Osteoblast (primary cell): Measurements from ENCODE around the gene TLCD1. TPM values are rescaled to one million over a fixed set of nuclear protein-coding genes. Genes with fewer than 3 reads are reported as not detected.
"Not testable (repeated sequence)": the region's sequence is repeated elsewhere in the genome, so short reads cannot be mapped to it uniquely, and the experiment has no call there.

Experiments used
- DNase-seq: peaks from one replicate; pipeline ENCODE4 v3.0.0; 2011; ENCODE audit warnings: low spot score, mixed read lengths; ENCODE audit not compliant: insufficient read length; ENCODE audit errors: missing footprints
- H2AFZ ChIP-seq: 2 replicates; pipeline ENCODE4 v1.6.0; 2011; ENCODE audit warnings: mild to moderate bottlenecking, low read length
- H3K27ac ChIP-seq: 2 replicates; pipeline ENCODE4 v1.5.1; 2011; ENCODE audit warnings: mild to moderate bottlenecking, low read depth, low read length, moderate library complexity
- H3K27me3 ChIP-seq: 2 replicates; pipeline ENCODE4 v1.6.0; 2012; ENCODE audit warnings: mild to moderate bottlenecking, control low read depth, inconsistent platforms, low read length, moderate library complexity; ENCODE audit not compliant: insufficient read depth
- H3K36me3 ChIP-seq: 2 replicates; pipeline ENCODE4 v1.5.1; 2011; ENCODE audit warnings: mild to moderate bottlenecking, low read length, control low read depth, moderate library complexity; ENCODE audit not compliant: insufficient read depth
- H3K4me1 ChIP-seq: 2 replicates; pipeline ENCODE4 v1.5.1; 2011; ENCODE audit warnings: mild to moderate bottlenecking, low read length, control low read depth, moderate library complexity; ENCODE audit not compliant: insufficient read depth
- H3K4me2 ChIP-seq: 2 replicates; pipeline ENCODE4 v1.6.0; 2011; ENCODE audit warnings: mild to moderate bottlenecking, low read length; ENCODE audit not compliant: insufficient read depth
- H3K4me3 ChIP-seq: fragments of 200-600 bp; sonication (generic); 3 replicates; pipeline ENCODE4 v1.5.1; 2012; ENCODE audit warnings: mild to moderate bottlenecking, low read length, inconsistent platforms; ENCODE audit not compliant: insufficient read depth
- H3K79me2 ChIP-seq: 2 replicates; pipeline ENCODE4 v1.6.0; 2012; ENCODE audit warnings: mild to moderate bottlenecking, low read length, control low read depth, inconsistent platforms; ENCODE audit not compliant: insufficient read depth
- H3K9me3 ChIP-seq: 2 replicates; pipeline ENCODE4 v1.5.1; 2011; ENCODE audit warnings: low read depth, low read length, control low read depth
- H4K20me1 ChIP-seq: 2 replicates; pipeline ENCODE4 v1.6.0; 2012; ENCODE audit warnings: mild to moderate bottlenecking, low read length, control low read depth; ENCODE audit not compliant: insufficient read depth
- total RNA-seq: library from RNA; depleted of rRNA; stranded (reverse); fragments of >200 nt; gene quantifications from 2 replicates; pipeline ENCODE4 v1.2.3, GENCODE V29; 2012
- TF ChIP-seq, protein P1 (sequence below): IDR thresholded peaks from 2 replicates; pipeline ENCODE4 v1.5.1; 2011; ENCODE audit warnings: mild to moderate bottlenecking, low read depth, low read length, moderate library complexity; ENCODE audit errors: extremely low read depth

The TLCD1 gene
- total RNA-seq, 1 donor, result 4.0 TPM

DNA sequence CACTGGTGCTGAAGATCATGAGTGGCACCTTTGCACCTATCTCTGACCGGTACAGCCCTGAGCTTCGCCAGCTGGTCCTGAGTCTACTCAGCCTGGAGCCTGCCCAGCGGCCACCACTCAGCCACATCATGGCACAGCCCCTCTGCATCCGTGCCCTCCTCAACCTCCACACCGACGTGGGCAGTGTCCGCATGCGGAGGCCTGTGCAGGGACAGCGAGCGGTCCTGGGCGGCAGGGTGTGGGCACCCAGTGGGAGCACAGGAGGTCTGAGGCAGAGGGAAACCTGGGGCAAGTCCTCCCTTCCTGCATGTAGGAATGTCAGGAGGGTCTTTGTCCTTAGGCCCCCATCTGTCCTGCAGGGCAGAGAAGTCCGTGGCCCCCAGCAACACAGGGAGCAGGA, 11.3 kb upstream of the TLCD1 start:
- H3K4me1 ChIP-seq, result no peaks in the 10 kb centered on the region
- no peaks in the 10 kb centered on the region for H3K9me3 ChIP-seq
- no peak overlapping the region for H3K27ac ChIP-seq
- H3K27me3 ChIP-seq, result no peaks in the 10 kb centered on the region
- TF ChIP-seq, protein P1, sequence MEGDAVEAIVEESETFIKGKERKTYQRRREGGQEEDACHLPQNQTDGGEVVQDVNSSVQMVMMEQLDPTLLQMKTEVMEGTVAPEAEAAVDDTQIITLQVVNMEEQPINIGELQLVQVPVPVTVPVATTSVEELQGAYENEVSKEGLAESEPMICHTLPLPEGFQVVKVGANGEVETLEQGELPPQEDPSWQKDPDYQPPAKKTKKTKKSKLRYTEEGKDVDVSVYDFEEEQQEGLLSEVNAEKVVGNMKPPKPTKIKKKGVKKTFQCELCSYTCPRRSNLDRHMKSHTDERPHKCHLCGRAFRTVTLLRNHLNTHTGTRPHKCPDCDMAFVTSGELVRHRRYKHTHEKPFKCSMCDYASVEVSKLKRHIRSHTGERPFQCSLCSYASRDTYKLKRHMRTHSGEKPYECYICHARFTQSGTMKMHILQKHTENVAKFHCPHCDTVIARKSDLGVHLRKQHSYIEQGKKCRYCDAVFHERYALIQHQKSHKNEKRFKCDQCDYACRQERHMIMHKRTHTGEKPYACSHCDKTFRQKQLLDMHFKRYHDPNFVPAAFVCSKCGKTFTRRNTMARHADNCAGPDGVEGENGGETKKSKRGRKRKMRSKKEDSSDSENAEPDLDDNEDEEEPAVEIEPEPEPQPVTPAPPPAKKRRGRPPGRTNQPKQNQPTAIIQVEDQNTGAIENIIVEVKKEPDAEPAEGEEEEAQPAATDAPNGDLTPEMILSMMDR, result no peak
- no peaks in the 10 kb centered on the region for H3K36me3 ChIP-seq
- H2AFZ ChIP-seq, result no peak overlapping the region
- no peaks in the 10 kb centered on the region for H4K20me1 ChIP-seq
- no peak overlapping the region for H3K4me2 ChIP-seq
- DNase-seq, result peak; percentile 47
- H3K79me2 ChIP-seq, result no peaks in the 10 kb centered on the region
- no peak overlapping the region for H3K4me3 ChIP-seq

DNA sequence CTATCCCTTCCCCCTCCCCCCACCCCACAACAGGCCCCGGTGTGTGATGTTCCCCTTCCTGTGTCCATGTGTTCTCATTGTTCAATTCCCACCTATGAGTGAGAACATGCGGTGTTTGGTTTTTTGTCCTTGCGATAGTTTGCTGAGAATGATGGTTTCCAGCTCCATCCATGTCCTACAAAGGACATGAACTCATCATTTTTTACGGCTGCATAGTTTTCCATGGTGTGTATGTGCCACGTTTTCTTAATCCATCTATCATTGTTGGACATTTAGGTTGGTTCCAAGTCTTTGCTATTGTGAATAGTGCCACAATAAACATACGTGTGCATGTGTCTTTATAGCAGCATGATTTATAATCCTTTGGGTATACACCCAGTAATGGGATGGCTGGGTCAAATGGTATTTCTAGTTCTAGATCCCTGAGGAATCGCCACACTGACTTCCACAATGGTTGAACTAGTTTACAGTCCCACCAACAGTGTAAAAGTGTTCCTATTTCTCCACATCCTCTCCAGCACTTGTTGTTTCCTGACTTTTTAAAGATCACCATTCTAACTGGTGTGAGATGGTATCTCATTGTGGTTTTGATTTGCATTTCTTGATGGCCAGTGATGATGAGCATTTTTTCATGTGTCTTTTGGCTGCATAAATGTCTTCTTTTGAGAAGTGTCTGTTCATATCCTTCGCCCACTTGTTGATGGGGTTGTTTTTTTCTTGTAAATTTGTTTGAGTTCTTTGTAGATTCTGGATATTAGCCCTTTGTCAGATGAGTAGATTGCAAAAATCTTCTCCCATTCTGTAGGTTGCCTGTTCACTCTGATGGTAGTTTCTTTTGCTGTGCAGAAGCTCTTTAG, 10.1 kb upstream of the TLCD1 start:
- H3K79me2 ChIP-seq, H4K20me1 ChIP-seq, H3K27ac ChIP-seq, H3K27me3 ChIP-seq, H2AFZ ChIP-seq, H3K9me3 ChIP-seq, H3K4me2 ChIP-seq, DNase-seq, H3K4me3 ChIP-seq, H3K4me1 ChIP-seq, H3K36me3 ChIP-seq: not testable (repeated sequence)

DNA sequence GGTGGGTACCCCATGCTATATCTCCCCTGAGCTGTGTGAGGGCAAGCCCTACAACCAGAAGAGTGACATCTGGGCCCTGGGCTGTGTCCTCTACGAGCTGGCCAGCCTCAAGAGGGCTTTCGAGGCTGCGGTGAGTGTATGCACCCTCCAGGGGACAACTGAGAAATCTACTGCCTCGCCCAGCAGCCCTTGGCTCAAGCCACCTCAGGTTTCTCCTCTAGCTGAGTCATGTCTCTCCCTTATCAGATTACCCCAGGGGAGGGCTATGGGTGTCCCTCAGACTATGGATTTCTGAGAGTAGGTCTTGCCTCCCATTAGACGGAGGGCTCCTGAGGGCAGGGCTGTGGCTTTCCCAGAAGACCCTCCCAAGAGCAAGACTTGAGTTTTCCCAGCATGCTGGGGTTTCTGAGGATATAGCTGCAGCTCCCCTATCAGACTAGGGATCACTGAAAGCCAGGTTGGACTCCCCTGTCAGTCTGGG, 9.2 kb upstream of the TLCD1 start:
- no peaks in the 10 kb centered on the region for H3K36me3 ChIP-seq
- H3K4me3 ChIP-seq, result no peak overlapping the region
- H3K9me3 ChIP-seq, result no peaks in the 10 kb centered on the region
- no peak overlapping the region for H3K27ac ChIP-seq
- no peaks in the 10 kb centered on the region for H3K79me2 ChIP-seq
- no peak overlapping the region for H3K4me2 ChIP-seq
- no peak overlapping the region for H2AFZ ChIP-seq
- DNase-seq, result peak; percentile 83
- TF ChIP-seq, protein P1, result no peak
- H3K27me3 ChIP-seq, result no peaks in the 10 kb centered on the region
- H4K20me1 ChIP-seq, result no peaks in the 10 kb centered on the region
- H3K4me1 ChIP-seq, result no peaks in the 10 kb centered on the region

DNA sequence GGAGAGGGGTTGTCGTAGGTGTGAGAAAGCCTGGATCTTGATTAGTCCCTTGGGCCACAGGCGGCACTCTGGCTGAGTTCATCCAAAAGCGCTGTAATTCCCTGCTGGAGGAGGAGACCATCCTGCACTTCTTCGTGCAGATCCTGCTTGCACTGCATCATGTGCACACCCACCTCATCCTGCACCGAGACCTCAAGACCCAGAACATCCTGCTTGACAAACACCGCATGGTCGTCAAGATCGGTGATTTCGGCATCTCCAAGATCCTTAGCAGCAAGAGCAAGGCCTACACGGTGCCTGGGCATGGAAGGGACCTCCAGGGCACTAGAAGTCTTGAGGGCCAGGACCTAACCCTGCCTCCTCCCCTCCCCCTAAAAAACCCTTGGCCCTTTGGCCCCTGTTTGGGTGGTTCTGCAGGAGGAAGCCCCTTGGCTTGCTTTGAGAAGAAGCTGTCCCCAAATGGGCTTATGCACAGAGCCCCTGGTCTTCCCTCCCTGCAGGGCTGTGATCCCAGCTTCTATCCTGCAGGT, 8.7 kb upstream of the TLCD1 start:
- H2AFZ ChIP-seq, result no peak overlapping the region
- H3K4me3 ChIP-seq, result no peak overlapping the region
- H3K79me2 ChIP-seq, result no peaks in the 10 kb centered on the region
- no peaks in the 10 kb centered on the region for H3K9me3 ChIP-seq
- H3K36me3 ChIP-seq, result no peaks in the 10 kb centered on the region
- peak; percentile 59 for DNase-seq
- no peaks in the 10 kb centered on the region for H3K4me1 ChIP-seq
- H3K4me2 ChIP-seq, result no peak overlapping the region
- H3K27me3 ChIP-seq, result no peaks in the 10 kb centered on the region
- H4K20me1 ChIP-seq, result no peaks in the 10 kb centered on the region
- H3K27ac ChIP-seq, result no peak overlapping the region
- TF ChIP-seq, protein P1, result no peak
